GM18507 (cell line): ENCODE results near the gene DHX30.
"Not testable (repeated sequence)": the region's sequence is repeated elsewhere in the genome, so short reads cannot be mapped to it uniquely, and the experiment has no call there.

Experiments used
- DNase-seq: peaks from one replicate; pipeline ENCODE4 v3.0.0; 2011; ENCODE audit warnings: low read depth; ENCODE audit not compliant: insufficient read length; ENCODE audit errors: extremely low spot score
- FAIRE-seq: peaks from 2 replicates; lab custom pipeline; 2011; peaks lifted over from hg19 to GRCh38; lab: Jason Lieb, UNC

The DHX30 gene

GRCh38 chr3:47803480-47804025 is 615 bp downstream of the DHX30 start:
- DNase-seq: no peak
- no peak for FAIRE-seq

GRCh38 chr3:47804577-47804976 is 1.6 kb downstream of the DHX30 start:
- FAIRE-seq (no peak), DNase-seq (no peak)

GRCh38 chr3:47813551-47814177 is 10.7 kb downstream of the DHX30 start:
- FAIRE-seq (no peak), DNase-seq (no peak)

GRCh38 chr3:47817609-47818008 is 14.7 kb downstream of the DHX30 start:
- FAIRE-seq (no peak), DNase-seq (no peak)

GRCh38 chr3:47824541-47825473 is 21.9 kb downstream of the DHX30 start:
- peak; percentile 94 for DNase-seq
- FAIRE-seq: peak; percentile 89

GRCh38 chr3:47825590-47825989 is 22.7 kb downstream of the DHX30 start:
- DNase-seq (no peak), FAIRE-seq (no peak)

- FAIRE-seq, DNase-seq: not testable (repeated sequence)
These were observed 26.5 kb downstream of the DHX30 start for GRCh38 chr3:47829482-47829881.

- FAIRE-seq (no peak), DNase-seq (no peak)
These were observed 34.0 kb downstream of the DHX30 start for GRCh38 chr3:47836986-47837385.

- no peak for FAIRE-seq
- no peak for DNase-seq
These were observed 35.6 kb downstream of the DHX30 start for GRCh38 chr3:47838503-47838902.

GRCh38 chr3:47841786-47842349 is 38.9 kb downstream of the DHX30 start:
- no peak for DNase-seq
- FAIRE-seq: no peak

- DNase-seq: no peak
- FAIRE-seq: no peak
These were observed 43.4 kb downstream of the DHX30 start for GRCh38 chr3:47846186-47846879.

- DNase-seq (no peak), FAIRE-seq (no peak)
These were observed 43.9 kb downstream of the DHX30 start for GRCh38 chr3:47846880-47847248.

- FAIRE-seq: no peak
- DNase-seq: no peak
These were observed 44.3 kb downstream of the DHX30 start for GRCh38 chr3:47847260-47847659.

GRCh38 chr3:47847801-47848518 is 45.0 kb downstream of the DHX30 start:
- DNase-seq: no peak
- no peak for FAIRE-seq

- no peak for DNase-seq
- no peak for FAIRE-seq
These were observed 45.7 kb downstream of the DHX30 start for GRCh38 chr3:47848599-47849117.

GRCh38 chr3:47849186-47849698 is 46.3 kb downstream of the DHX30 start:
- DNase-seq (no peak), FAIRE-seq (no peak)

GRCh38 chr3:47849699-47850563 is 47.0 kb downstream of the DHX30 start:
- FAIRE-seq (no peak), DNase-seq (no peak)
